ENCODE results near the gene NDUFB2.

- no peak for TF ChIP-seq CTCF (conservative IDR thresholded peaks at IDR 0.05; ENCODE audit: low read length)
- no peak for TF ChIP-seq EZH2phosphoT487 (IDR thresholded peaks at IDR 0.05; ENCODE audit: borderline replicate concordance)
These were observed 7.0 kb upstream of the NDUFB2 start for GRCh38 chr7:140689199-140690152.
